AG04450 (cell line): ENCODE results near the gene CCM2. TPM values are rescaled to one million over a fixed set of nuclear protein-coding genes. Genes with fewer than 3 reads are reported as not detected.
"Not testable (repeated sequence)": the region's sequence is repeated elsewhere in the genome, so short reads cannot be mapped to it uniquely, and the experiment has no call there.

ENCODE experiments used
- CTCF ChIA-PET: fragments of 300-600, 350-600 bp; formaldehyde crosslinking; extraction: SDS; loops from one replicate; lab custom pipeline; 2022; ENCODE audit warnings: antibody characterized with exemption, inconsistent platforms; lab: Charles Lee
- POLR2A ChIA-PET: fragments of 350-600 bp; formaldehyde crosslinking; extraction: SDS; loops from one replicate; lab custom pipeline; 2021; ENCODE audit warnings: antibody characterized with exemption, inconsistent platforms; lab: Yijun Ruan, JAX
- DNase-seq: peaks from one replicate; pipeline ENCODE4 v3.0.0-alpha.2; 2011; ENCODE audit warnings: low read depth, low spot score
- H3K27ac ChIP-seq: one replicate; pipeline ENCODE4 v1.5.1; 2012; ENCODE audit warnings: low read depth, low read length, control low read depth
- H3K27me3 ChIP-seq: one replicate; pipeline ENCODE4 v1.6.0; 2012; ENCODE audit warnings: low read length; ENCODE audit not compliant: control insufficient read depth, insufficient read depth
- H3K4me3 ChIP-seq: 2 replicates; pipeline ENCODE4 v1.5.1; 2011; ENCODE audit warnings: mild to moderate bottlenecking, low read depth, low read length, control low read depth
- H3K9me3 ChIP-seq: 2 replicates; pipeline ENCODE4 v1.5.1; 2012; ENCODE audit warnings: low read length; ENCODE audit not compliant: control insufficient read depth, insufficient read depth
- CTCF ChIP-seq: IDR thresholded peaks from 2 replicates; pipeline ENCODE4 v1.5.1; 2011; ENCODE audit warnings: low read depth, low read length, control low read depth, inconsistent platforms
- polyA plus RNA-seq: library from polyadenylated mRNA; depleted of rRNA; stranded (reverse); fragments of >200 nt; gene quantifications from 2 replicates; pipeline ENCODE4 v1.2.3, GENCODE V29; 2011

The CCM2 gene
- polyA plus RNA-seq, 1 experiment, result 24.7 TPM

GRCh38 chr7:44987996-44988395, 12.0 kb upstream of the CCM2 start:
- Histone ChIP-seq H3K9me3 (no peaks in the 10 kb centered on the region), H3K4me3 (no peak overlapping the region), H3K27ac (no peak overlapping the region), H3K27me3 (no peaks in the 10 kb centered on the region)
- no peak for DNase-seq
- no peak for TF ChIP-seq CTCF
- CTCF ChIA-PET, result interaction anchor here (0.6 kb wide), 1 partner anchor 40 kb away, joined by 4 read pairs; no protein-coding TSS in a partner anchor
- POLR2A ChIA-PET, result no interaction called here

GRCh38 chr7:44988701-44989100, 11.3 kb upstream of the CCM2 start:
- H3K9me3 ChIP-seq, result no peaks in the 10 kb centered on the region
- no peak for DNase-seq
- no peak overlapping the region for H3K4me3 ChIP-seq
- no peaks in the 10 kb centered on the region for H3K27me3 ChIP-seq
- H3K27ac ChIP-seq, result no peak overlapping the region
- POLR2A ChIA-PET, result no interaction called here
- TF ChIP-seq CTCF, result no peak
- CTCF ChIA-PET, result no interaction called here

GRCh38 chr7:44989132-44989531, 10.9 kb upstream of the CCM2 start:
- no peak for DNase-seq
- no peak overlapping the region for H3K4me3 ChIP-seq
- POLR2A ChIA-PET, result no interaction called here
- TF ChIP-seq CTCF, result no peak
- H3K27me3 ChIP-seq, result no peaks in the 10 kb centered on the region
- H3K27ac ChIP-seq, result no peak overlapping the region
- CTCF ChIA-PET, result no interaction called here
- H3K9me3 ChIP-seq, result no peaks in the 10 kb centered on the region

- TF ChIP-seq CTCF, result no peak
- peak overlapping the region; percentile 93 for H3K27ac ChIP-seq
- H3K27me3 ChIP-seq, result no peaks in the 10 kb centered on the region
- peak; percentile 29 for DNase-seq
- no peaks in the 10 kb centered on the region for H3K9me3 ChIP-seq
- H3K4me3 ChIP-seq, result no peak overlapping the region
- CTCF ChIA-PET, result interaction anchor here (0.6 to 0.9 kb wide), 3 partner anchors 17 to 144 kb away, joined by 3 read pairs; no protein-coding TSS in a partner anchor
- POLR2A ChIA-PET, result interaction anchor here (1.4 kb wide), 1 partner anchor 105 kb away, joined by 4 read pairs; the partner anchor contains the start of gene PURB
Measured at GRCh38 chr7:44990109-44991023, 9.6 kb upstream of the CCM2 start.

GRCh38 chr7:44992004-44992795, 7.8 kb upstream of the CCM2 start:
- CTCF ChIA-PET, H3K27me3 ChIP-seq, POLR2A ChIA-PET, H3K27ac ChIP-seq, DNase-seq, H3K4me3 ChIP-seq, H3K9me3 ChIP-seq: not testable (repeated sequence)
